Astrocyte (in vitro differentiated cells and primary cell): ENCODE data around the gene SH2D4B.

ENCODE experiments used
- EZH2 ChIP-seq: IDR thresholded peaks from 2 replicates; pipeline ENCODE4 v1.6.1; 2012; ENCODE audit warnings: mild to moderate bottlenecking, low read length, inconsistent platforms; ENCODE audit not compliant: insufficient read depth
- TF ChIP-seq, protein P1 (sequence below): IDR thresholded peaks from 2 replicates; pipeline ENCODE4 v1.5.1; 2011; ENCODE audit warnings: low read depth, mild to moderate bottlenecking, inconsistent platforms, low read length, moderate library complexity; ENCODE audit not compliant: insufficient read depth

DNA sequence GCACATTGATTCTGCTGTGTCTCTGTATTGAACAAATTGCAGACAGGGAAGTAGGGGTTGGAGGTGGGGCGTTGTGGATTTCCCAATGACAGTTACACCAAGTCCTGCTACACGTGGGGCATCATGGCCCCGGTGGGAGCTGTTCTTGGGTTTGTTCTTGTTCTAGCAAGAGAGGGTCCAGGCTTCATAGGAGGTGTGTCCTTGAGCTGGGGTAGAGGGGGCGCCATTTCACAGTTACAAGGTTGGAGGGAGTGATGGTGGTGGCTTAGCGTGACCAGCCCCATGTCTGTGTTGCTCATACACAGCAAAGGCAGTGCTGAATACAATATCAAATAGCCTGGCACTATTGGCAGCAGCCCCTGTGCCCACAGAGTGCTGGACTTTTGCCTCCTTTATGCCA is 15.7 kb downstream of the SH2D4B start:
- TF ChIP-seq, protein P1, sequence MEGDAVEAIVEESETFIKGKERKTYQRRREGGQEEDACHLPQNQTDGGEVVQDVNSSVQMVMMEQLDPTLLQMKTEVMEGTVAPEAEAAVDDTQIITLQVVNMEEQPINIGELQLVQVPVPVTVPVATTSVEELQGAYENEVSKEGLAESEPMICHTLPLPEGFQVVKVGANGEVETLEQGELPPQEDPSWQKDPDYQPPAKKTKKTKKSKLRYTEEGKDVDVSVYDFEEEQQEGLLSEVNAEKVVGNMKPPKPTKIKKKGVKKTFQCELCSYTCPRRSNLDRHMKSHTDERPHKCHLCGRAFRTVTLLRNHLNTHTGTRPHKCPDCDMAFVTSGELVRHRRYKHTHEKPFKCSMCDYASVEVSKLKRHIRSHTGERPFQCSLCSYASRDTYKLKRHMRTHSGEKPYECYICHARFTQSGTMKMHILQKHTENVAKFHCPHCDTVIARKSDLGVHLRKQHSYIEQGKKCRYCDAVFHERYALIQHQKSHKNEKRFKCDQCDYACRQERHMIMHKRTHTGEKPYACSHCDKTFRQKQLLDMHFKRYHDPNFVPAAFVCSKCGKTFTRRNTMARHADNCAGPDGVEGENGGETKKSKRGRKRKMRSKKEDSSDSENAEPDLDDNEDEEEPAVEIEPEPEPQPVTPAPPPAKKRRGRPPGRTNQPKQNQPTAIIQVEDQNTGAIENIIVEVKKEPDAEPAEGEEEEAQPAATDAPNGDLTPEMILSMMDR = no peak
- TF ChIP-seq EZH2 = no peak
